Measurements from ENCODE around the gene MRPL14. TPM values are rescaled to one million over a fixed set of nuclear protein-coding genes. Genes with fewer than 3 reads are reported as not detected.

MRPL14 gene
- total and polyA plus RNA-seq, 9 of the 15 experiments (the other 6 are each of a cell fraction or from before 2014, with no cell fraction given): 126 to 424 (median 165) TPM

GRCh38 chr6:44088827-44089590, 38.2 kb downstream of the MRPL14 start:
- Histone ChIP-seq H3K9me3 (replicated peaks; ENCODE audit: control insufficient read depth, insufficient read depth, low read depth, low read length) (no peaks in the 10 kb centered on the region), H3K36me3 (ENCODE audit: control insufficient read depth, insufficient read depth, low read length) (peaks cover 37% of the 10 kb centered on the region; the same call in 2 of the 3 replicates), H3K9ac (ENCODE audit: insufficient read depth in 1 of 2, low read depth in 2 of 2, low read length in 2 of 2) (no peak overlapping the region), H2AFZ (ENCODE audit: low read depth, low read length) (no peak overlapping the region), H3K27ac (ENCODE audit: extremely low read depth, low read depth, low read length) (no peak overlapping the region), H3K4me1 (replicated peaks in 1 of 2; ENCODE audit: control insufficient read depth in 2 of 2, insufficient read depth in 2 of 2, low read length in 2 of 2) (peaks cover 7 to 12% of the 10 kb centered on the region in 2 experiments; a peak in 4 of 5 replicates), H3K9me1 (ENCODE audit: control insufficient read depth, insufficient read depth, low read length) (no peaks in the 10 kb centered on the region), H4K20me1 (replicated peaks; ENCODE audit: control insufficient read depth, insufficient read depth, low read length) (no peaks in the 10 kb centered on the region; the same call in 1 of the 2 replicates), H3K4me3 (no peak overlapping the region), H3K79me2 (ENCODE audit: control insufficient read depth, insufficient read depth, low read length) (no peaks in the 10 kb centered on the region), H3K4me2 (ENCODE audit: insufficient read depth, low read length) (no peak overlapping the region), H3K27me3 (ENCODE audit: control insufficient read depth in 2 of 2, insufficient read depth in 2 of 2, low read length in 2 of 2) (no peaks in the 10 kb centered on the region)
- ChIA-PET CTCF (ENCODE audit: low intra/inter-chr PET ratio) (no interaction called here), POLR2A (interaction anchor here (0.5 kb wide), 1 partner anchor 341 kb away, joined by 3 read pairs; no protein-coding TSS in a partner anchor)
- in situ Hi-C loops (cut with MboI) (no loop called here), intact Hi-C loops (cut with micrococcal nuclease) (no loop called here)
- DNase-seq (ENCODE audit: extremely low read depth in 1 of 4, low spot score in 3 of 4): no peak
- no peak for ATAC-seq
- 90% methylated on average over 8 of the region's 11 CpGs for WGBS (ENCODE audit: insufficient coverage, low coverage, missing lambda C conversion rate)
- BruUV-seq (replicated peaks): no TSS peak
- no peak for FAIRE-seq
- TF ChIP-seq ZC3H8 (IDR thresholded peaks at IDR 0.05): no peak
- no peak for TF ChIP-seq POU5F1 (IDR thresholded peaks at IDR 0.05; ENCODE audit: borderline replicate concordance, low read depth, low read length, partially characterized antibody)
- TF ChIP-seq MLX (CRISPR knock-in tag; conservative IDR thresholded peaks at IDR 0.05): no peak
- TF ChIP-seq E2F6 (IDR thresholded peaks at IDR 0.05; ENCODE audit: borderline replicate concordance in 1 of 2, extremely low read depth in 1 of 2, insufficient read depth in 1 of 2, insufficient read length in 1 of 2, low read depth in 1 of 2, low read length in 1 of 2, poor library complexity in 1 of 2, severe bottlenecking in 1 of 2): no peak
- no peak for TF ChIP-seq RB1 (IDR thresholded peaks at IDR 0.05; ENCODE audit: low read depth)
- peak; percentile 60; the same call in 1 of the 2 replicates for TF ChIP-seq ESRRA (IDR thresholded peaks at IDR 0.05; ENCODE audit: borderline replicate concordance, low read depth)
- no peak for TF ChIP-seq TAF9B (IDR thresholded peaks at IDR 0.05; ENCODE audit: partially characterized antibody)
- TF ChIP-seq ZNF77 (CRISPR knock-in tag; IDR thresholded peaks at IDR 0.05): no peak
- peak in 1 of 2 experiments; percentile 68; a peak in 2 of 4 replicates for TF ChIP-seq KDM1A (IDR thresholded peaks at IDR 0.05)
- TF ChIP-seq ZNF586 (CRISPR knock-in tag; conservative IDR thresholded peaks at IDR 0.05): no peak
- no peak for TF ChIP-seq ARID3A (IDR thresholded peaks at IDR 0.05; ENCODE audit: borderline replicate concordance, low read depth, low read length)
- peak; percentile 80; the same call in 1 of the 2 replicates for TF ChIP-seq SMARCA5 (IDR thresholded peaks at IDR 0.05)
- peak in 1 of 2 experiments; percentile 54; a peak in 1 of 4 replicates for TF ChIP-seq RCOR1 (IDR thresholded peaks at IDR 0.05; ENCODE audit: borderline replicate concordance in 1 of 2, low read depth in 2 of 2, low read length in 2 of 2)
- no peak for TF ChIP-seq MITF (IDR thresholded peaks at IDR 0.05)
- no peak for TF ChIP-seq IFI16 (CRISPR knock-in tag; IDR thresholded peaks at IDR 0.05)
- no peak for TF ChIP-seq KHSRP (IDR thresholded peaks at IDR 0.05)
- 0 out of 2 replicates have a peak, but pooled peaks have one; percentile 67 for TF ChIP-seq PTBP1 (IDR thresholded peaks at IDR 0.05; ENCODE audit: low read depth, low read length)
- TF ChIP-seq HMG20B (CRISPR knock-in tag; IDR thresholded peaks at IDR 0.05): no peak

Data from K562 (cell line).